Fibroblast of the aortic adventitia (primary cell): Measurements from ENCODE around the gene TMEM204. TPM values are rescaled to one million over a fixed set of nuclear protein-coding genes. Genes with fewer than 3 reads are reported as not detected.

Source experiments
- DNase-seq: peaks from one replicate; pipeline ENCODE4 v3.0.0-alpha.2; 2010; ENCODE audit warnings: low read depth
- H3K4me3 ChIP-seq: 2 replicates; pipeline ENCODE4 v1.5.1; 2011; ENCODE audit warnings: low read depth, mild to moderate bottlenecking, control low read depth, low read length, moderate library complexity
- total RNA-seq: library from RNA; depleted of rRNA; stranded (reverse); fragments of >200 nt; gene quantifications from 2 replicates; pipeline ENCODE4 v1.2.3, GENCODE V29; 2012; ENCODE audit warnings: low replicate concordance
- TF ChIP-seq, protein P1 (sequence below): IDR thresholded peaks from 2 replicates; pipeline ENCODE4 v1.5.1; 2011; ENCODE audit warnings: mild to moderate bottlenecking, low read length, control low read depth, inconsistent platforms; ENCODE audit not compliant: insufficient read depth

The TMEM204 gene
- 5.0 and 22.1 TPM in 2 replicates for total RNA-seq

DNA sequence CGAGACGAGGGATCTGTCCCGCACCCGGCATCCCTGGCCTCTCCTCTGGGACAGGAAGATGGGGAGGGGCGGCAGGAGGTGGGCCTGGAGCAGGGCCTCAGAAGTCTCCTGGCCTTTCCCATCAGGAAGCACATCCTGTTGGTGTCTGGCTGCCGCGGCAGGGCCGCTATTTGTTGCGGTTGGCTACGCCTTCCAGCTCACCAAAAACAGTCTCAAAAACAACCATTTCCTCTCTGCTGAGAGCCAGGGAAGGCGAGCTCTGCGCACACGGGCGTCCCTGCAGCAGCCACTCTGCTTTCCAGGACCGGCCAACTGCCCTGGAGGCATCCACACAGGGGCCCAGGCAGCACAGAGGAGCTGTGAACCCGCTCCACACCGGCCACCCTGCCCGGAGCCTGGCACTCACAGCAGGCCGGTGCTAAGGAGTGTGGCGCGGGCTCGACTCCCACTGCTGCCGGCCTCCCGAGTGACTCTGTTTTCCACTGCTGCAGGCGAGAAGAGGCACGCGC is at the start of gene TMEM204:
Gene TMEM204, plus strand, starts transcription at position 224 of the 509 bp plus-strand sequence. CDS start 610 bp downstream, outside the sequence.
- TF ChIP-seq, protein P1, sequence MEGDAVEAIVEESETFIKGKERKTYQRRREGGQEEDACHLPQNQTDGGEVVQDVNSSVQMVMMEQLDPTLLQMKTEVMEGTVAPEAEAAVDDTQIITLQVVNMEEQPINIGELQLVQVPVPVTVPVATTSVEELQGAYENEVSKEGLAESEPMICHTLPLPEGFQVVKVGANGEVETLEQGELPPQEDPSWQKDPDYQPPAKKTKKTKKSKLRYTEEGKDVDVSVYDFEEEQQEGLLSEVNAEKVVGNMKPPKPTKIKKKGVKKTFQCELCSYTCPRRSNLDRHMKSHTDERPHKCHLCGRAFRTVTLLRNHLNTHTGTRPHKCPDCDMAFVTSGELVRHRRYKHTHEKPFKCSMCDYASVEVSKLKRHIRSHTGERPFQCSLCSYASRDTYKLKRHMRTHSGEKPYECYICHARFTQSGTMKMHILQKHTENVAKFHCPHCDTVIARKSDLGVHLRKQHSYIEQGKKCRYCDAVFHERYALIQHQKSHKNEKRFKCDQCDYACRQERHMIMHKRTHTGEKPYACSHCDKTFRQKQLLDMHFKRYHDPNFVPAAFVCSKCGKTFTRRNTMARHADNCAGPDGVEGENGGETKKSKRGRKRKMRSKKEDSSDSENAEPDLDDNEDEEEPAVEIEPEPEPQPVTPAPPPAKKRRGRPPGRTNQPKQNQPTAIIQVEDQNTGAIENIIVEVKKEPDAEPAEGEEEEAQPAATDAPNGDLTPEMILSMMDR, result no peak
- DNase-seq, result peak; percentile 86
- peak within 1 kb of the TSS; percentile 87 for H3K4me3 ChIP-seq

DNA sequence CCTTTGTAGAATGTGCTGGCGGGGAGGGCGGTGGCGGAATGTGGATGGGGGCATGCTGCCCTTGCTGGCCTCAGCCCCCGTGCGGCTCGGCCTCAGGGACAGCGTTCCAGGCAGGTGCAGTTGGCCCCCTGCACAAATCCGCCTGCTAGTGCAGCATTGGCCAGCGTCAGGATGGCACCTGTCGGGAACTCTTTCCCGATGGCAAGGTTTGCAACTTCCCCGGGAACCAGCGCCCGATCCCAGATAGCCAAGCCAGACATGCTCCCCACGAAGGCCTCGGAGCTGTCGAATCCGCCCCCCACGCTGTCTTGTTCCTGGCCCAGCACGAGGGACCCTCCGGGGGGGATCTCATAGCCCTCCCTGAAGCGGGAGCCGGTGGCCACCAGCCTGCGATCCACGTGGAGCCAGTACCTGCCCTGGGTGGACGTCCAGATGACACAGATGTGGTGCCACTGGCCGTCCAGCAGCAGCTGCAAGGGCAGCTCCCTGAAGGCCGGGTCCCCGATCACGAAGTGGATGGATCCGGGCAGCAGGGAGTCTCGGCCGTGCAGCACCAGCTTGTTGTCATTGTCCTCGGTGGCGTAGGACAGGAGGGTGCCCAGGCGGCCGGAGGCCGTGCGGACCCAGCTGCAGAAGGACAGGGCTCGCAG is 47.5 kb upstream of the TMEM204 start:
- H3K4me3 ChIP-seq, result no peak overlapping the region
- TF ChIP-seq, protein P1, result no peak
- no peak for DNase-seq

- DNase-seq, result no peak
- no peak overlapping the region for H3K4me3 ChIP-seq
- TF ChIP-seq, protein P1, result no peak
These were observed 46.7 kb upstream of the TMEM204 start for GRCh38 chr16:1486551-1487390.

- H3K4me3 ChIP-seq, result no peak overlapping the region
- DNase-seq, result no peak
- TF ChIP-seq, protein P1, result no peak
These were observed 45.9 kb upstream of the TMEM204 start for GRCh38 chr16:1487395-1488053.

- DNase-seq, result no peak
- no peak overlapping the region for H3K4me3 ChIP-seq
- TF ChIP-seq, protein P1, result no peak
These were observed 45.3 kb upstream of the TMEM204 start for GRCh38 chr16:1488054-1488601.

GRCh38 chr16:1488619-1489018 is 44.8 kb upstream of the TMEM204 start, which contains the start of gene PTX4:
Gene PTX4 (minus strand): TSS chr16:1488944. CDS start chr16:1488909, 35 bp downstream.
- TF ChIP-seq, protein P1, result no peak
- DNase-seq, result no peak
- no peak within 1 kb of the TSS for H3K4me3 ChIP-seq
